Measurements from ENCODE around the gene TLR9. TPM values are rescaled to one million over a fixed set of nuclear protein-coding genes. Genes with fewer than 3 reads are reported as not detected.

TLR9 gene
- total and polyA plus RNA-seq, 2 donors (not counting 1 experiment from before 2014, with no cell fraction given): under 0.01 TPM; not detected in 1

GRCh38 chr3:52227766-52228165, 2.3 kb upstream of the TLR9 start:
- H3K36me3 ChIP-seq (ENCODE audit: control insufficient read depth, insufficient read depth, low read length): peaks cover 31% of the 10 kb centered on the region
- H4K20me1 ChIP-seq (ENCODE audit: control insufficient read depth, extremely low read depth, insufficient read depth, low read length): no peaks in the 10 kb centered on the region
- no peak overlapping the region for H3K4me2 ChIP-seq (ENCODE audit: extremely low read depth, insufficient read depth, low read length)
- H3K9me3 ChIP-seq (ENCODE audit: control insufficient read depth, insufficient read depth, low read depth, low read length): no peaks in the 10 kb centered on the region
- TF ChIP-seq CTCF (conservative IDR thresholded peaks at IDR 0.05 in 1 of 2, IDR thresholded peaks at IDR 0.05 in 1 of 2; ENCODE audit: low read depth in 1 of 2, low read length in 2 of 2): no peak
- TF ChIP-seq EZH2 (IDR thresholded peaks at IDR 0.05; ENCODE audit: low read length, missing control alignments): no peak
- no peaks in the 10 kb centered on the region for H3K79me2 ChIP-seq (ENCODE audit: control insufficient read depth, insufficient read depth, low read length)
- H3K27ac ChIP-seq (ENCODE audit: insufficient read depth, low read length): no peak overlapping the region
- H2AFZ ChIP-seq (ENCODE audit: low read length): no peak overlapping the region
- H3K4me3 ChIP-seq (replicated peaks in 1 of 4; ENCODE audit: control extremely low read depth in 1 of 4, insufficient read depth in 1 of 4, low read depth in 3 of 4, low read length in 4 of 4): no peak overlapping the region
- H3K4me1 ChIP-seq (ENCODE audit: control insufficient read depth, extremely low read depth, insufficient read depth, low read length): no peaks in the 10 kb centered on the region
- DNase-seq (ENCODE audit: low read depth in 2 of 2): no peak
- H3K9ac ChIP-seq (ENCODE audit: insufficient read depth, low read length): no peak overlapping the region
- no peaks in the 10 kb centered on the region for H3K27me3 ChIP-seq (ENCODE audit: control insufficient read depth, insufficient read depth, low read length)

GRCh38 chr3:52227117-52227516, 1.7 kb upstream of the TLR9 start:
- no peak overlapping the region for H3K27ac ChIP-seq (ENCODE audit: insufficient read depth, low read length)

GRCh38 chr3:52226229-52226817, 878 bp upstream of the TLR9 start:
- no peak for DNase-seq (ENCODE audit: low read depth in 2 of 2)
- Histone ChIP-seq H2AFZ (ENCODE audit: low read length) (no peak overlapping the region), H3K9me3 (ENCODE audit: control insufficient read depth, insufficient read depth, low read depth, low read length) (no peaks in the 10 kb centered on the region), H3K27ac (ENCODE audit: insufficient read depth, low read length) (no peak overlapping the region), H3K79me2 (ENCODE audit: control insufficient read depth, insufficient read depth, low read length) (no peaks in the 10 kb centered on the region), H3K27me3 (ENCODE audit: control insufficient read depth, insufficient read depth, low read length) (no peaks in the 10 kb centered on the region), H3K4me2 (ENCODE audit: extremely low read depth, insufficient read depth, low read length) (no peak overlapping the region), H3K4me1 (ENCODE audit: control insufficient read depth, extremely low read depth, insufficient read depth, low read length) (no peaks in the 10 kb centered on the region), H3K36me3 (ENCODE audit: control insufficient read depth, insufficient read depth, low read length) (peaks cover 23% of the 10 kb centered on the region), H3K9ac (ENCODE audit: insufficient read depth, low read length) (no peak overlapping the region), H4K20me1 (ENCODE audit: control insufficient read depth, extremely low read depth, insufficient read depth, low read length) (no peaks in the 10 kb centered on the region), H3K4me3 (replicated peaks in 1 of 4; ENCODE audit: control extremely low read depth in 1 of 4, insufficient read depth in 1 of 4, low read depth in 3 of 4, low read length in 4 of 4) (no peak overlapping the region)
- no peak for TF ChIP-seq CTCF (conservative IDR thresholded peaks at IDR 0.05 in 1 of 2, IDR thresholded peaks at IDR 0.05 in 1 of 2; ENCODE audit: low read depth in 1 of 2, low read length in 2 of 2)
- no peak for TF ChIP-seq EZH2 (IDR thresholded peaks at IDR 0.05; ENCODE audit: low read length, missing control alignments)

More at GRCh38 chr3:52227117-52227516, 1.7 kb upstream of the TLR9 start:
- Histone ChIP-seq H3K79me2 (ENCODE audit: control insufficient read depth, insufficient read depth, low read length) (no peaks in the 10 kb centered on the region), H3K27me3 (ENCODE audit: control insufficient read depth, insufficient read depth, low read length) (no peaks in the 10 kb centered on the region), H3K36me3 (ENCODE audit: control insufficient read depth, insufficient read depth, low read length) (peaks cover 28% of the 10 kb centered on the region), H3K4me1 (ENCODE audit: control insufficient read depth, extremely low read depth, insufficient read depth, low read length) (no peaks in the 10 kb centered on the region), H3K4me2 (ENCODE audit: extremely low read depth, insufficient read depth, low read length) (no peak overlapping the region), H3K9me3 (ENCODE audit: control insufficient read depth, insufficient read depth, low read depth, low read length) (no peaks in the 10 kb centered on the region), H4K20me1 (ENCODE audit: control insufficient read depth, extremely low read depth, insufficient read depth, low read length) (no peaks in the 10 kb centered on the region), H2AFZ (ENCODE audit: low read length) (no peak overlapping the region), H3K4me3 (replicated peaks in 1 of 4; ENCODE audit: control extremely low read depth in 1 of 4, insufficient read depth in 1 of 4, low read depth in 3 of 4, low read length in 4 of 4) (no peak overlapping the region), H3K9ac (ENCODE audit: insufficient read depth, low read length) (no peak overlapping the region)
- no peak for DNase-seq (ENCODE audit: low read depth in 2 of 2)
- TF ChIP-seq CTCF (conservative IDR thresholded peaks at IDR 0.05 in 1 of 2, IDR thresholded peaks at IDR 0.05 in 1 of 2; ENCODE audit: low read depth in 1 of 2, low read length in 2 of 2) (no peak), EZH2 (IDR thresholded peaks at IDR 0.05; ENCODE audit: low read length, missing control alignments) (no peak)

Measured in fibroblast of lung (primary cell).